HepG2 (cell line): Measurements from ENCODE around the gene BID. TPM values are rescaled to one million over a fixed set of nuclear protein-coding genes. Genes with fewer than 3 reads are reported as not detected.

ENCODE experiments used
- ATAC-seq: fragments of 200-7000 bp; cut with Tn5 transposase; 3 replicates; pipeline ENCODE4 v1.9.1; 2020; ENCODE audit warnings: mild to moderate bottlenecking, moderate library complexity
- BruUV-seq: library from RNA; stranded (reverse); fragments of 400-500 nt; replicated peaks from 2 replicates; lab custom pipeline; 2021; lab: Mats Ljungman, UMichigan
- CTCF ChIA-PET: fragments of 300-600 bp; formaldehyde crosslinking; extraction: SDS; loops from one replicate; lab custom pipeline; 2021; ENCODE audit warnings: low total read pairs, inconsistent platforms, low intra/inter-chr PET ratio; lab: Yijun Ruan, JAX
- POLR2A ChIA-PET: fragments of 350-600 bp; sonication (Branson Sonifier 250); formaldehyde crosslinking; loops from one replicate; lab custom pipeline; 2020; ENCODE audit warnings: antibody characterized with exemption, inconsistent platforms; lab: Yijun Ruan, JAX
- DNase-seq: peaks from one replicate; pipeline ENCODE4 v3.0.0-alpha.2; 2015; ENCODE audit warnings: low spot score
- FAIRE-seq: peaks from 3 replicates; lab custom pipeline; 2011; peaks lifted over from hg19 to GRCh38; lab: Jason Lieb, UNC
- H2AFZ ChIP-seq: one replicate; pipeline ENCODE4 v1.6.1; 2011; ENCODE audit warnings: low read length, inconsistent platforms
- H3K27ac ChIP-seq: fragments of 300-600 bp; 3 replicates; pipeline ENCODE4 v1.8.0; 2011; ENCODE audit warnings: mixed run types, mild to moderate bottlenecking, mixed read lengths, low read length, inconsistent platforms; ENCODE audit not compliant: insufficient read depth; ENCODE audit errors: extremely low read length
- H3K27me3 ChIP-seq, 2 experiments: fragments of 200-600 bp in 1 of 2; 2 replicates in 1 of 2; 3 replicates in 1 of 2; pipeline versions ENCODE4 v1.6.0 to v1.8.0; 2011; ENCODE audit warnings: low read length in 2 of 2, mild to moderate bottlenecking in 2 of 2, moderate library complexity in 2 of 2, inconsistent platforms in 1 of 2; ENCODE audit not compliant: insufficient read depth in 2 of 2, control insufficient read depth in 1 of 2
- H3K36me3 ChIP-seq, 2 experiments: fragments of 200-600 bp in 1 of 2; replicated peaks in 1 of 2; 2 replicates in 1 of 2; 3 replicates in 1 of 2; pipeline versions ENCODE4 v1.5.1 to v1.8.0; 2011; ENCODE audit warnings: low read length in 2 of 2, inconsistent platforms in 1 of 2; ENCODE audit not compliant: insufficient read depth in 2 of 2, control insufficient read depth in 1 of 2
- H3K4me1 ChIP-seq: 2 replicates; pipeline ENCODE4 v1.5.1; 2012; ENCODE audit warnings: low read length, inconsistent platforms; ENCODE audit not compliant: insufficient read depth
- H3K4me2 ChIP-seq: 2 replicates; pipeline ENCODE4 v1.6.0; 2011; ENCODE audit warnings: low read depth, low read length, inconsistent platforms
- H3K4me3 ChIP-seq, 3 experiments: fragments of 200-600 bp in 1 of 3; sonication (generic), shearing (Covaris generic) in 1 of 3; replicated peaks in 1 of 3; 2 replicates each; pipeline ENCODE4 v1.5.1; 2011 to 2016; ENCODE audit warnings: low read length in 3 of 3, inconsistent platforms in 2 of 3, low read depth in 2 of 3, mild to moderate bottlenecking in 2 of 3, control low read depth in 1 of 3, mixed read lengths in 1 of 3; ENCODE audit not compliant: insufficient read depth in 1 of 3
- H3K79me2 ChIP-seq: one replicate; pipeline ENCODE4 v1.6.1; 2011; ENCODE audit warnings: low read length, inconsistent platforms; ENCODE audit not compliant: insufficient read depth
- H3K9ac ChIP-seq: 2 replicates; pipeline ENCODE4 v1.6.0; 2011; ENCODE audit warnings: mild to moderate bottlenecking, low read depth, low read length, inconsistent platforms; ENCODE audit not compliant: insufficient read depth
- H3K9me3 ChIP-seq: 2 replicates; pipeline ENCODE4 v1.5.1; 2012; ENCODE audit warnings: mild to moderate bottlenecking, low read length
- H4K20me1 ChIP-seq: 2 replicates; pipeline ENCODE4 v1.6.0; 2011; ENCODE audit warnings: inconsistent platforms, mild to moderate bottlenecking, low read length, moderate library complexity; ENCODE audit not compliant: insufficient read depth
- PHF8 ChIP-seq: sonication (generic); formaldehyde crosslinking; IDR thresholded peaks from 2 replicates; pipeline ENCODE4 v1.5.0; 2020; ENCODE audit warnings: missing genetic modification reagents
- SMARCE1 ChIP-seq: fragments of 450-650 bp; IDR thresholded peaks from 2 replicates; pipeline ENCODE4 v1.6.1; 2017; ENCODE audit warnings: borderline replicate concordance
- ZMYM4 ChIP-seq: sonication (generic); formaldehyde crosslinking; IDR thresholded peaks from 2 replicates; pipeline ENCODE4 v1.8.1; 2023; ENCODE audit warnings: mild to moderate bottlenecking, missing genetic modification reagents
- ZSCAN30 ChIP-seq: sonication (generic); formaldehyde crosslinking; IDR thresholded peaks from 2 replicates; pipeline ENCODE4 v1.5.0; 2020; ENCODE audit warnings: mild to moderate bottlenecking, missing genetic modification reagents
- WGBS: methylation state at CpG from one replicate; pipeline ENCODE4 v1.1.6; 2017; ENCODE audit warnings: low lambda C conversion rate; 5-methylcytosine and 5-hydroxymethylcytosine counted together
- in situ Hi-C: cut with HindIII; loops from 2 replicates; pipeline ENCODE4 v1.10.0; 2017; ENCODE audit warnings: low pct_unique_long_range_greater_than_20kb; ENCODE audit not compliant: extremely low pct_ligation_motif_present
- intact Hi-C: fragments of 100-400 bp; cut with micrococcal nuclease; formaldehyde crosslinking; loops from one replicate; pipeline ENCODE4 v1.10.0; 2022; ENCODE audit not compliant: unreplicated experiment
- polyA plus RNA-seq, 8 experiments: library from polyadenylated mRNA; depleted of rRNA in 3 of 8; stranded (reverse) in 7 of 8; unstranded in 1 of 8; fragments of >200 nt; fragmentation: Illumina TruSeq in 4 of 8; extraction: Trizol in 4 of 8; gene quantifications; 2 replicates each; pipeline versions ENCODE4 v1.2.1 to v1.2.3, GENCODE V29; 2011 to 2016; ENCODE audit warnings: low read depth in 4 of 8, missing spikeins in 1 of 8, mixed read lengths in 1 of 8; ENCODE audit not compliant: insufficient read depth in 1 of 8
- total RNA-seq, 5 experiments: library from RNA; depleted of rRNA; stranded (reverse); fragments of >200 nt; fragmentation: Illumina TruSeq; extraction: Trizol; gene quantifications; 2 replicates each; pipeline ENCODE4 v1.2.3, GENCODE V29; 2016; ENCODE audit warnings: low read depth in 1 of 5
- TF ChIP-seq, protein P1 (sequence below): sonication (generic); formaldehyde crosslinking; IDR thresholded peaks from 2 replicates; pipeline ENCODE4 v1.4.0; 2020; ENCODE audit warnings: mild to moderate bottlenecking, missing genetic modification reagents

Gene BID
- total and polyA plus RNA-seq, 2 of the 13 experiments (the other 11 are each of a cell fraction or from before 2014, with no cell fraction given), result 35.3 to 51.7 TPM

DNA sequence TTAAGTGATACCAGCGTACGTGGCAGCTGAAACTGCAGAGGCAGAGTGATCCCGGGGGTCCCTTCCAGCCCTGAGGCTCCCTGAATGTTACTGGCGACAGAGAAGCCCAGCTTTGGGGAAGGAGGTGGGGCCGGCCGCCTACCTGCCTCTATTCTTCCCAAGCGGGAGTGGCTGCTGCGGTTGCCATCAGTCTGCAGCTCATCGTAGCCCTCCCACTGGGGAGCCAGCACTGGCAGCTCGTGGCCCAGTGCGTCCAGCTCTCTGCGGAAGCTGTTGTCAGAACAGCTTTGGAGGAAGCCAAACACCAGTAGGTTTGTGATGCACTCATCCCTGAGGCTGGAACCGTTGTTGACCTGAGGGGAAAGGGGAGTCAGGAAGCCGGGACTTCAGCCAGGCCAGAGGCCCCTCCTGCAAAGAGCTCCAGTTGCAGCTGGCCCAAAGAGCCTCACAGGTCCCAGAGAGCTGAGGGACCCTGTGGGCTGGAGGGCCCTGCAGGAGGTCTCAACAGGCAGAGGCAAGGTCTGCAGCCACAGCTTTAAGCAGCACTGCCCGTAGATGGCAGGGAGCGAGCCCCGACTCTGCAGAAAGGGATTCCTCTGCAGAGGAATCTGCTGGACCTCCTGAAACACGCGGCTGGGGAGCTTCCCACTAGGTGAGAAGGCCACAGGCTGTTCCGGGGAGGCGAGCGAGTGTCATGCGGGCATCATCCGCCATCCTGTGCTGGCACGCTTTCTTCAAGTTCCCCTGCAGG is 30.4 kb downstream of the BID start:
- in situ Hi-C loops (loop anchor here (5.0 kb wide), 1 partner anchor 38 kb away; no protein-coding TSS in a partner anchor), intact Hi-C loops (loop anchor here (2.0 to 5.0 kb wide), 2 partner anchors 187 to 333 kb away; partner anchors contain the start of gene PEX26)
- WGBS, result 93% methylated on average over 17 of the region's 25 CpGs
- CTCF ChIA-PET, result interaction anchor here (3.1 kb wide), 1 partner anchor 42 kb away, joined by 24 read pairs; no protein-coding TSS in a partner anchor
- FAIRE-seq (no peak), DNase-seq (no peak), ATAC-seq (no peak)
- BruUV-seq, result no TSS peak
- TF ChIP-seq PHF8 (CRISPR knock-in tag) (no peak), SMARCE1 (no peak), ZMYM4 (CRISPR knock-in tag) (no peak), ZSCAN30 (no peak)
- TF ChIP-seq, protein P1, sequence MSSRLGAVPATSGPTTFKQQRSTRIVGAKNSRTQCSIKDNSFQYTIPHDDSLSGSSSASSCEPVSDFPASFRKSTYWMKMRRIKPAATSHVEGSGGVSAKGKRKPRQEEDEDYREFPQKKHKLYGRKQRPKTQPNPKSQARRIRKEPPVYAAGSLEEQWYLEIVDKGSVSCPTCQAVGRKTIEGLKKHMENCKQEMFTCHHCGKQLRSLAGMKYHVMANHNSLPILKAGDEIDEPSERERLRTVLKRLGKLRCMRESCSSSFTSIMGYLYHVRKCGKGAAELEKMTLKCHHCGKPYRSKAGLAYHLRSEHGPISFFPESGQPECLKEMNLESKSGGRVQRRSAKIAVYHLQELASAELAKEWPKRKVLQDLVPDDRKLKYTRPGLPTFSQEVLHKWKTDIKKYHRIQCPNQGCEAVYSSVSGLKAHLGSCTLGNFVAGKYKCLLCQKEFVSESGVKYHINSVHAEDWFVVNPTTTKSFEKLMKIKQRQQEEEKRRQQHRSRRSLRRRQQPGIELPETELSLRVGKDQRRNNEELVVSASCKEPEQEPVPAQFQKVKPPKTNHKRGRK, result no peak
- no peak overlapping the region for H2AFZ ChIP-seq
- H3K36me3 ChIP-seq, result peaks cover 4 to 7% of the 10 kb centered on the region in 2 experiments; a peak in 4 of 5 replicates
- H3K9me3 ChIP-seq, result no peaks in the 10 kb centered on the region
- H3K79me2 ChIP-seq, result no peaks in the 10 kb centered on the region
- H3K27me3 ChIP-seq, result no peaks in the 10 kb centered on the region
- POLR2A ChIA-PET, result no interaction called here
- no peaks in the 10 kb centered on the region for H3K4me1 ChIP-seq
- H3K4me2 ChIP-seq, result no peak overlapping the region
- H3K4me3 ChIP-seq, result no peak overlapping the region
- no peak overlapping the region for H3K27ac ChIP-seq
- H3K9ac ChIP-seq, result no peak overlapping the region
- no peaks in the 10 kb centered on the region for H4K20me1 ChIP-seq
